Astrocyte (in vitro differentiated cells and primary cell): ENCODE results near the gene CHRNE.

Experiments
- CTCF ChIP-seq: IDR thresholded peaks from 2 replicates; pipeline ENCODE4 v1.5.1; 2011; ENCODE audit warnings: low read depth, mild to moderate bottlenecking, inconsistent platforms, low read length, moderate library complexity; ENCODE audit not compliant: insufficient read depth
- EZH2 ChIP-seq: IDR thresholded peaks from 2 replicates; pipeline ENCODE4 v1.6.1; 2012; ENCODE audit warnings: mild to moderate bottlenecking, low read length, inconsistent platforms; ENCODE audit not compliant: insufficient read depth

GRCh38 chr17:4950746-4951204 is 47.9 kb upstream of the CHRNE start, which contains the start of gene ENO3:
- TF ChIP-seq CTCF (no peak), EZH2 (no peak)
